HepG2 (cell line): ENCODE results near the gene PNKP. TPM values are rescaled to one million over a fixed set of nuclear protein-coding genes. Genes with fewer than 3 reads are reported as not detected.

Experiments
- AGO2 ChIP-seq: fragments of 200-400 bp; formaldehyde crosslinking; optimal IDR thresholded peaks from 2 replicates; pipeline ENCODE3; 2017; ENCODE audit warnings: mild to moderate bottlenecking, low read depth, low read length, moderate library complexity
- BRD4 ChIP-seq: sonication (generic); formaldehyde crosslinking; IDR thresholded peaks from 2 replicates; pipeline ENCODE4 v1.4.0; 2020; ENCODE audit warnings: missing genetic modification reagents
- CBX2 ChIP-seq, 2 experiments: fragments of 200-600 bp in 1 of 2; sonication (generic); formaldehyde crosslinking in 1 of 2; IDR thresholded peaks; 2 replicates each; pipeline versions ENCODE4 v1.7.0 to v1.8.1; 2018 to 2022; ENCODE audit warnings: low read depth in 2 of 2, low read length in 1 of 2, mild to moderate bottlenecking in 1 of 2, missing genetic modification reagents in 1 of 2
- CREM ChIP-seq, 2 experiments: sonication (generic) in 1 of 2; formaldehyde crosslinking in 1 of 2; IDR thresholded peaks; 2 replicates each; pipeline versions ENCODE4 v1.4.0 to v1.6.1; 2016 to 2020; ENCODE audit warnings: antibody characterized with exemption in 1 of 2, mild to moderate bottlenecking in 1 of 2, missing genetic modification reagents in 1 of 2
- FOXC1 ChIP-seq: sonication (generic); formaldehyde crosslinking; IDR thresholded peaks from 2 replicates; pipeline ENCODE4 v1.8.0; 2022; ENCODE audit warnings: mild to moderate bottlenecking, missing genetic modification reagents, borderline replicate concordance
- HNRNPLL ChIP-seq: fragments of 200-400 bp; formaldehyde crosslinking; IDR thresholded peaks from 2 replicates; pipeline ENCODE4 v1.6.1; 2017; ENCODE audit warnings: mild to moderate bottlenecking, low read depth, low read length; ENCODE audit not compliant: poor library complexity, severe bottlenecking
- MTF1 ChIP-seq: sonication (generic); formaldehyde crosslinking; IDR thresholded peaks from 2 replicates; pipeline ENCODE4 v1.5.0; 2020; ENCODE audit warnings: missing genetic modification reagents
- NFKB2 ChIP-seq: sonication (generic); formaldehyde crosslinking; IDR thresholded peaks from 2 replicates; pipeline ENCODE4 v1.4.0; 2020; ENCODE audit warnings: missing genetic modification reagents, borderline replicate concordance
- PHF5A ChIP-seq: IDR thresholded peaks from one replicate; pipeline ENCODE4 v1.6.1; 2018; ENCODE audit warnings: low read depth, missing genetic modification reagents; ENCODE audit not compliant: unreplicated experiment
- POLR2G ChIP-seq: fragments of 200-400 bp; formaldehyde crosslinking; IDR thresholded peaks from 2 replicates; pipeline ENCODE4 v1.6.1; 2018; ENCODE audit warnings: mild to moderate bottlenecking, low read depth, low read length, moderate library complexity
- SAP130 ChIP-seq: IDR thresholded peaks from 2 replicates; pipeline ENCODE4 v1.6.1; 2016; ENCODE audit warnings: low read depth
- SUZ12 ChIP-seq: fragments of 150-350 bp; IDR thresholded peaks from 2 replicates; pipeline ENCODE4 v1.6.1; 2014; ENCODE audit warnings: low read depth, low read length
- ZIK1 ChIP-seq: sonication (generic); formaldehyde crosslinking; IDR thresholded peaks from 2 replicates; pipeline ENCODE4 v1.5.0; 2020; ENCODE audit warnings: mild to moderate bottlenecking, low read depth, missing genetic modification reagents, borderline replicate concordance
- polyA plus RNA-seq, 8 experiments: library from polyadenylated mRNA; depleted of rRNA in 3 of 8; stranded (reverse) in 7 of 8; unstranded in 1 of 8; fragments of >200 nt; fragmentation: Illumina TruSeq in 4 of 8; extraction: Trizol in 4 of 8; gene quantifications; 2 replicates each; pipeline versions ENCODE4 v1.2.1 to v1.2.3, GENCODE V29; 2011 to 2016; ENCODE audit warnings: low read depth in 4 of 8, missing spikeins in 1 of 8, mixed read lengths in 1 of 8; ENCODE audit not compliant: insufficient read depth in 1 of 8
- total RNA-seq, 5 experiments: library from RNA; depleted of rRNA; stranded (reverse); fragments of >200 nt; fragmentation: Illumina TruSeq; extraction: Trizol; gene quantifications; 2 replicates each; pipeline ENCODE4 v1.2.3, GENCODE V29; 2016; ENCODE audit warnings: low read depth in 1 of 5
- TF ChIP-seq, protein P1 (sequence below): sonication (generic); formaldehyde crosslinking; IDR thresholded peaks from 2 replicates; pipeline ENCODE4 v1.8.0; 2022; ENCODE audit warnings: mild to moderate bottlenecking, missing genetic modification reagents
- TF ChIP-seq, protein P2 (sequence below): sonication (generic); formaldehyde crosslinking; IDR thresholded peaks from 2 replicates; pipeline ENCODE4 v1.4.0; 2020; ENCODE audit warnings: missing genetic modification reagents
- TF ChIP-seq, protein P3 (sequence below): sonication (generic); formaldehyde crosslinking; IDR thresholded peaks from 2 replicates; pipeline ENCODE4 v1.4.0; 2020; ENCODE audit warnings: mild to moderate bottlenecking, missing genetic modification reagents
- TF ChIP-seq, protein P4 (sequence below): sonication (generic); formaldehyde crosslinking; IDR thresholded peaks from 2 replicates; pipeline ENCODE4 v1.5.1; 2020; ENCODE audit warnings: mild to moderate bottlenecking, missing genetic modification reagents, borderline replicate concordance
- TF ChIP-seq, protein P5 (sequence below): sonication (generic); formaldehyde crosslinking; IDR thresholded peaks from 2 replicates; pipeline ENCODE4 v1.4.0; 2020; ENCODE audit warnings: missing genetic modification reagents

PNKP gene
- total and polyA plus RNA-seq, 2 of the 13 experiments (the other 11 are each of a cell fraction or from before 2014, with no cell fraction given), result 12.7 to 27.1 TPM

DNA sequence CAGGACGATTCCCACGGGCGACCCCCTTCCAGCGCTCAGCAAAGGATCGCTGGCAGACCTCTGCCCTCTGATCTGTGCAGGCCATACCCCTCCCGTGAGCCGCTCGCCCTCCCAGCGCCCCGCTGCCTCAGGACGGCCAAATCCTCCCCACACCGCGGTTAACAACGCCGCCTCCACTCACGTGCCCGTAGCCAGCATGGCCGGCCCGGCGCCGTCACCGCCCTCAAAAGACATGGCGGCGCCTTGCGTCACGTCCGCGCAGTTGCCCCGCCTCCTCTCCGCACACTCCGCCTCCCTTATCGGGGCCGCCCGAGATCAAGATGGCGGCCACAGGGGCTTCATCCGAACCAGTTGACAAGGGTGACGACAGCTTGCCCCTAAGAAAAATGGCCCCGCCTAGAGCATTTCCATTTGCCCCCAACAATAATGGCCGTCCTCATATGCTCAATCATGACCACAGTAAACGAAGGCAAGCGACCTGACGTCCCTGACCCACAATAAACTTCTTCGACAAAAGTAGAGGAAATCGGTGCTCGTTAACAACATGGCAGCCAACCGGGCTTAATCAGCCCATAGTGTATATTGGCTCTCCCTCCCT lies 9.1 kb upstream of the PNKP start (continued):
- TF ChIP-seq CBX2 (IDR thresholded peaks at IDR 0.05; ENCODE audit: low read depth, low read length), result no peak
- TF ChIP-seq CBX2 (CRISPR knock-in tag; IDR thresholded peaks at IDR 0.05; ENCODE audit: low read depth), result no peak
- TF ChIP-seq HNRNPLL, result peak; percentile 86
- peak; percentile 74 for TF ChIP-seq SAP130 (CRISPR knock-in tag)
- 0 out of 2 replicates have a peak, but pooled peaks have one; percentile 51 for TF ChIP-seq ZIK1 (CRISPR knock-in tag)
- TF ChIP-seq NFKB2, result peak; percentile 50; the same call in 1 of the 2 replicates
- TF ChIP-seq, protein P1, sequence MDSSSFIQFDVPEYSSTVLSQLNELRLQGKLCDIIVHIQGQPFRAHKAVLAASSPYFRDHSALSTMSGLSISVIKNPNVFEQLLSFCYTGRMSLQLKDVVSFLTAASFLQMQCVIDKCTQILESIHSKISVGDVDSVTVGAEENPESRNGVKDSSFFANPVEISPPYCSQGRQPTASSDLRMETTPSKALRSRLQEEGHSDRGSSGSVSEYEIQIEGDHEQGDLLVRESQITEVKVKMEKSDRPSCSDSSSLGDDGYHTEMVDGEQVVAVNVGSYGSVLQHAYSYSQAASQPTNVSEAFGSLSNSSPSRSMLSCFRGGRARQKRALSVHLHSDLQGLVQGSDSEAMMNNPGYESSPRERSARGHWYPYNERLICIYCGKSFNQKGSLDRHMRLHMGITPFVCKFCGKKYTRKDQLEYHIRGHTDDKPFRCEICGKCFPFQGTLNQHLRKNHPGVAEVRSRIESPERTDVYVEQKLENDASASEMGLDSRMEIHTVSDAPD (CRISPR knock-in tag), result peak; percentile 37; the same call in 1 of the 2 replicates
- TF ChIP-seq, protein P2, sequence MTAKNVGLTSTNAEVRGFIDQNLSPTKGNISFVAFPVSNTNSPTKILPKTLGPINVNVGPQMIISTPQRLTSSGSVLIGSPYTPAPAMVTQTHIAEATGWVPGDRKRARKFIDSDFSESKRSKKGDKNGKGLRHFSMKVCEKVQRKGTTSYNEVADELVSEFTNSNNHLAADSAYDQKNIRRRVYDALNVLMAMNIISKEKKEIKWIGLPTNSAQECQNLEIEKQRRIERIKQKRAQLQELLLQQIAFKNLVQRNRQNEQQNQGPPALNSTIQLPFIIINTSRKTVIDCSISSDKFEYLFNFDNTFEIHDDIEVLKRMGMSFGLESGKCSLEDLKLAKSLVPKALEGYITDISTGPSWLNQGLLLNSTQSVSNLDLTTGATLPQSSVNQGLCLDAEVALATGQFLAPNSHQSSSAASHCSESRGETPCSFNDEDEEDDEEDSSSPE, result peak; percentile 37; the same call in 1 of the 2 replicates
- peak; percentile 73; the same call in 1 of the 2 replicates for TF ChIP-seq FOXC1 (CRISPR knock-in tag)
- TF ChIP-seq AGO2, result peak; percentile 97
- 0 out of 2 replicates have a peak, but pooled peaks have one; percentile 2 for TF ChIP-seq POLR2G
- no peak for TF ChIP-seq MTF1 (CRISPR knock-in tag)
- TF ChIP-seq, protein P3, sequence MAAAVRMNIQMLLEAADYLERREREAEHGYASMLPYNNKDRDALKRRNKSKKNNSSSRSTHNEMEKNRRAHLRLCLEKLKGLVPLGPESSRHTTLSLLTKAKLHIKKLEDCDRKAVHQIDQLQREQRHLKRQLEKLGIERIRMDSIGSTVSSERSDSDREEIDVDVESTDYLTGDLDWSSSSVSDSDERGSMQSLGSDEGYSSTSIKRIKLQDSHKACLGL (CRISPR knock-in tag), result peak; percentile 56; the same call in 1 of the 2 replicates
- TF ChIP-seq, protein P4, sequence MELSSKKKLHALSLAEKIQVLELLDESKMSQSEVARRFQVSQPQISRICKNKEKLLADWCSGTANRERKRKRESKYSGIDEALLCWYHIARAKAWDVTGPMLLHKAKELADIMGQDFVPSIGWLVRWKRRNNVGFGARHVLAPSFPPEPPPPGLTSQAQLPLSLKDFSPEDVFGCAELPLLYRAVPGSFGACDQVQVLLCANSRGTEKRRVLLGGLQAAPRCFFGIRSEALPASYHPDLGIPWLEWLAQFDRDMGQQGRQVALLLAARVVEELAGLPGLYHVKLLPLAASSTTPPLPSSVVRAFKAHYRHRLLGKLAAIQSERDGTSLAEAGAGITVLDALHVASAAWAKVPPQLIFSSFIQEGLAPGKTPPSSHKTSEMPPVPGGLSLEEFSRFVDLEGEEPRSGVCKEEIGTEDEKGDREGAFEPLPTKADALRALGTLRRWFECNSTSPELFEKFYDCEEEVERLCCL (CRISPR knock-in tag), result no peak
- peak; percentile 74 for TF ChIP-seq BRD4 (CRISPR knock-in tag)
- TF ChIP-seq CREM (IDR thresholded peaks at IDR 0.05), result peak; percentile 91
- TF ChIP-seq CREM (CRISPR knock-in tag; IDR thresholded peaks at IDR 0.05), result no peak
- no peak for TF ChIP-seq SUZ12
- TF ChIP-seq, protein P5, sequence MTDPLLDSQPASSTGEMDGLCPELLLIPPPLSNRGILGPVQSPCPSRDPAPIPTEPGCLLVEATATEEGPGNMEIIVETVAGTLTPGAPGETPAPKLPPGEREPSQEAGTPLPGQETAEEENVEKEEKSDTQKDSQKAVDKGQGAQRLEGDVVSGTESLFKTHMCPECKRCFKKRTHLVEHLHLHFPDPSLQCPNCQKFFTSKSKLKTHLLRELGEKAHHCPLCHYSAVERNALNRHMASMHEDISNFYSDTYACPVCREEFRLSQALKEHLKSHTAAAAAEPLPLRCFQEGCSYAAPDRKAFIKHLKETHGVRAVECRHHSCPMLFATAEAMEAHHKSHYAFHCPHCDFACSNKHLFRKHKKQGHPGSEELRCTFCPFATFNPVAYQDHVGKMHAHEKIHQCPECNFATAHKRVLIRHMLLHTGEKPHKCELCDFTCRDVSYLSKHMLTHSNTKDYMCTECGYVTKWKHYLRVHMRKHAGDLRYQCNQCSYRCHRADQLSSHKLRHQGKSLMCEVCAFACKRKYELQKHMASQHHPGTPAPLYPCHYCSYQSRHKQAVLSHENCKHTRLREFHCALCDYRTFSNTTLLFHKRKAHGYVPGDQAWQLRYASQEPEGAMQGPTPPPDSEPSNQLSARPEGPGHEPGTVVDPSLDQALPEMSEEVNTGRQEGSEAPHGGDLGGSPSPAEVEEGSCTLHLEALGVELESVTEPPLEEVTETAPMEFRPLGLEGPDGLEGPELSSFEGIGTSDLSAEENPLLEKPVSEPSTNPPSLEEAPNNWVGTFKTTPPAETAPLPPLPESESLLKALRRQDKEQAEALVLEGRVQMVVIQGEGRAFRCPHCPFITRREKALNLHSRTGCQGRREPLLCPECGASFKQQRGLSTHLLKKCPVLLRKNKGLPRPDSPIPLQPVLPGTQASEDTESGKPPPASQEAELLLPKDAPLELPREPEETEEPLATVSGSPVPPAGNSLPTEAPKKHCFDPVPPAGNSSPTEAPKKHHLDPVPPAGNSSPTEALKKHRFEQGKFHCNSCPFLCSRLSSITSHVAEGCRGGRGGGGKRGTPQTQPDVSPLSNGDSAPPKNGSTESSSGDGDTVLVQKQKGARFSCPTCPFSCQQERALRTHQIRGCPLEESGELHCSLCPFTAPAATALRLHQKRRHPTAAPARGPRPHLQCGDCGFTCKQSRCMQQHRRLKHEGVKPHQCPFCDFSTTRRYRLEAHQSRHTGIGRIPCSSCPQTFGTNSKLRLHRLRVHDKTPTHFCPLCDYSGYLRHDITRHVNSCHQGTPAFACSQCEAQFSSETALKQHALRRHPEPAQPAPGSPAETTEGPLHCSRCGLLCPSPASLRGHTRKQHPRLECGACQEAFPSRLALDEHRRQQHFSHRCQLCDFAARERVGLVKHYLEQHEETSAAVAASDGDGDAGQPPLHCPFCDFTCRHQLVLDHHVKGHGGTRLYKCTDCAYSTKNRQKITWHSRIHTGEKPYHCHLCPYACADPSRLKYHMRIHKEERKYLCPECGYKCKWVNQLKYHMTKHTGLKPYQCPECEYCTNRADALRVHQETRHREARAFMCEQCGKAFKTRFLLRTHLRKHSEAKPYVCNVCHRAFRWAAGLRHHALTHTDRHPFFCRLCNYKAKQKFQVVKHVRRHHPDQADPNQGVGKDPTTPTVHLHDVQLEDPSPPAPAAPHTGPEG, result 0 out of 2 replicates have a peak, but pooled peaks have one; percentile 34
- TF ChIP-seq PHF5A (CRISPR knock-in tag), result peak; percentile 42
